Liver (tissue), 9 donors: ENCODE data around the gene GCLC. TPM values are rescaled to one million over a fixed set of nuclear protein-coding genes. Genes with fewer than 3 reads are reported as not detected.
A peak's percentile ranks its signal among the peaks of the same experiment; 100 is the strongest.
"Not testable (repeated sequence)": the region's sequence is repeated elsewhere in the genome, so short reads cannot be mapped to it uniquely, and the experiment has no call there.

Experiments
- DNase-seq: peaks from one replicate; pipeline ENCODE4 v3.0.0-alpha.2; 2017; ENCODE audit warnings: low spot score
- H3K27ac ChIP-seq, 2 donors: one replicate each; pipeline ENCODE4 v1.7.0; 2013; ENCODE audit warnings: inconsistent platforms in 2 of 2, low read length in 2 of 2, control low read depth in 1 of 2, low read depth in 1 of 2, mild to moderate bottlenecking in 1 of 2
- H3K27me3 ChIP-seq, 4 donors: one replicate each; pipeline versions ENCODE4 v1.6.1 to v1.7.0; 2013; ENCODE audit warnings: low read length in 3 of 4, inconsistent platforms in 1 of 4, mild to moderate bottlenecking in 1 of 4, moderate library complexity in 1 of 4; ENCODE audit not compliant: control insufficient read depth in 4 of 4, insufficient read depth in 4 of 4
- H3K36me3 ChIP-seq, 4 donors: one replicate each; pipeline versions ENCODE4 v1.6.1 to v1.7.0; 2013; ENCODE audit warnings: low read length in 3 of 4, mild to moderate bottlenecking in 3 of 4, low read depth in 1 of 4, moderate library complexity in 1 of 4; ENCODE audit not compliant: control insufficient read depth in 4 of 4, insufficient read depth in 3 of 4
- H3K4me1 ChIP-seq, 4 donors: one replicate each; pipeline versions ENCODE4 v1.6.1 to v1.7.0; 2013; ENCODE audit warnings: low read length in 3 of 4, mild to moderate bottlenecking in 3 of 4, moderate library complexity in 1 of 4; ENCODE audit not compliant: control insufficient read depth in 4 of 4, insufficient read depth in 4 of 4
- H3K4me3 ChIP-seq, 3 donors: one replicate each; pipeline versions ENCODE4 v1.6.1 to v1.7.0; 2013; ENCODE audit warnings: low read length in 3 of 3, control low read depth in 1 of 3, low read depth in 1 of 3, mild to moderate bottlenecking in 1 of 3
- H3K9ac ChIP-seq, 2 donors: one replicate each; pipeline ENCODE4 v1.7.0; 2013; ENCODE audit warnings: low read length in 2 of 2, mild to moderate bottlenecking in 2 of 2, moderate library complexity in 2 of 2, control low read depth in 1 of 2, low read depth in 1 of 2
- H3K9me3 ChIP-seq, 4 donors: one replicate each; pipeline versions ENCODE4 v1.6.1 to v1.7.0; 2013; ENCODE audit warnings: low read length in 3 of 4; ENCODE audit not compliant: control insufficient read depth in 4 of 4
- ATF3 ChIP-seq: IDR thresholded peaks from 2 replicates; pipeline ENCODE4 v1.6.1; 2016; ENCODE audit warnings: antibody characterized with exemption
- CTCF ChIP-seq: fragments of 150-350 bp; IDR thresholded peaks from 2 replicates; pipeline ENCODE4 v1.5.1; 2017; ENCODE audit warnings: improper control_type of control experiment, low read depth, low read length; ENCODE audit not compliant: missing input control
- FOXA1 ChIP-seq: IDR thresholded peaks from 2 replicates; pipeline ENCODE4 v1.6.1; 2016; ENCODE audit warnings: antibody characterized with exemption
- FOXA2 ChIP-seq: IDR thresholded peaks from 2 replicates; pipeline ENCODE4 v1.6.1; 2016; ENCODE audit warnings: antibody characterized with exemption
- GABPA ChIP-seq, 2 donors: IDR thresholded peaks in 1 of 2; conservative IDR thresholded peaks in 1 of 2; 2 replicates each; pipeline ENCODE4 v1.6.1; 2016; ENCODE audit warnings: antibody characterized with exemption in 2 of 2, mild to moderate bottlenecking in 1 of 2, moderate library complexity in 1 of 2
- HNF4A ChIP-seq, 2 donors: conservative IDR thresholded peaks; 2 replicates each; pipeline ENCODE4 v1.6.1; 2016; ENCODE audit warnings: antibody characterized with exemption in 2 of 2, mild to moderate bottlenecking in 2 of 2
- MAX ChIP-seq: IDR thresholded peaks from 2 replicates; pipeline ENCODE4 v1.6.1; 2016; ENCODE audit warnings: antibody characterized with exemption
- NR2F2 ChIP-seq: IDR thresholded peaks from 2 replicates; pipeline ENCODE4 v1.6.1; 2016; ENCODE audit warnings: antibody characterized with exemption
- REST ChIP-seq: IDR thresholded peaks from 2 replicates; pipeline ENCODE4 v1.6.1; 2016; ENCODE audit warnings: antibody characterized with exemption, mild to moderate bottlenecking
- RXRA ChIP-seq, 2 donors: IDR thresholded peaks; 2 replicates each; pipeline ENCODE4 v1.6.1; 2017 to 2018; ENCODE audit warnings: antibody characterized with exemption in 2 of 2, mild to moderate bottlenecking in 1 of 2
- TAF1 ChIP-seq: conservative IDR thresholded peaks from 2 replicates; pipeline ENCODE4 v1.6.1; 2016; ENCODE audit warnings: antibody characterized with exemption, mild to moderate bottlenecking
- WGBS: extraction: QIAGEN DNeasy Blood & Tissue Kit; methylation state at CpG from one replicate; pipeline ENCODE4 v1.1.7; 2013; 5-methylcytosine and 5-hydroxymethylcytosine counted together
- polyA plus RNA-seq, 2 donors: library from polyadenylated mRNA; stranded (reverse) in 1 of 2; unstranded in 1 of 2; fragments of 200-250 nt in 1 of 2; fragments of >200 nt in 1 of 2; fragmentation: Nextera tagmentation in 1 of 2; extraction: Ambion mirVana in 1 of 2; gene quantifications; one replicate each; pipeline versions ENCODE4 v1.2.1 to v1.2.3, GENCODE V29; 2013 to 2015
- total RNA-seq, 2 donors: library from RNA; depleted of rRNA; stranded (reverse); fragments of >200 nt; gene quantifications; one replicate each; pipeline ENCODE4 v1.2.3, GENCODE V29; 2014
- donor health status: healthy.
- donor health status: healthy.
- donor health status: healthy.
- donor health status: healthy.
- donor health status: healthy.

GCLC gene
- total and polyA plus RNA-seq, 4 donors = 28.6 to 135 (median 79.8) TPM

GRCh38 chr6:53573299-53573698 lies 28.4 kb upstream of the GCLC start:
- WGBS = 84% methylated on average over 14 of the region's 14 CpGs
- Histone ChIP-seq H3K9ac (no peak overlapping the region), H3K4me3 (no peak overlapping the region), H3K9me3 (no peaks in the 10 kb centered on the region), H3K36me3 (no peaks in the 10 kb centered on the region), H3K4me1 (peaks cover 0 to 9% (median 3%) of the 10 kb centered on the region in 4 donors), H3K27ac (no peak overlapping the region), H3K27me3 (no peaks in the 10 kb centered on the region)
- no peak for DNase-seq
- TF ChIP-seq HNF4A (conservative IDR thresholded peaks at IDR 0.05) = no peak
- no peak for TF ChIP-seq FOXA2

- H3K4me3 ChIP-seq, H3K27ac ChIP-seq, H3K27me3 ChIP-seq, H3K9me3 ChIP-seq, H3K4me1 ChIP-seq, H3K36me3 ChIP-seq, DNase-seq, H3K9ac ChIP-seq: not testable (repeated sequence)
- 95% methylated on average over 3 of the region's 3 CpGs for WGBS
Observed at GRCh38 chr6:53572379-53572778, 27.5 kb upstream of the GCLC start.

GRCh38 chr6:53568776-53569616 lies 24.1 kb upstream of the GCLC start:
- no peaks in the 10 kb centered on the region for H3K27me3 ChIP-seq
- WGBS = 60% methylated on average over 2 of the region's 2 CpGs
- H3K9ac ChIP-seq = no peak overlapping the region
- H3K4me1 ChIP-seq = peaks cover 0 to 24% (median 19%) of the 10 kb centered on the region in 4 donors
- H3K36me3 ChIP-seq = no peaks in the 10 kb centered on the region
- DNase-seq = no peak
- no peaks in the 10 kb centered on the region for H3K9me3 ChIP-seq
- no peak overlapping the region for H3K27ac ChIP-seq
- no peak overlapping the region for H3K4me3 ChIP-seq
- TF ChIP-seq RXRA (IDR thresholded peaks at IDR 0.05) = peak; percentile 83 to 95
- no peak for TF ChIP-seq HNF4A (conservative IDR thresholded peaks at IDR 0.05)

GRCh38 chr6:53567701-53568100 lies 22.8 kb upstream of the GCLC start:
- no peaks in the 10 kb centered on the region for H3K27me3 ChIP-seq
- DNase-seq = no peak
- no peak overlapping the region for H3K4me3 ChIP-seq
- H3K4me1 ChIP-seq = peaks cover 0 to 28% (median 21%) of the 10 kb centered on the region in 4 donors
- H3K9ac ChIP-seq = no peak overlapping the region
- no peaks in the 10 kb centered on the region for H3K9me3 ChIP-seq
- no peak for TF ChIP-seq CTCF
- no peak for TF ChIP-seq ATF3
- no peak for TF ChIP-seq FOXA1
- TF ChIP-seq GABPA (IDR thresholded peaks at IDR 0.05 in 1 of 2, conservative IDR thresholded peaks at IDR 0.05 in 1 of 2) = no peak
- TF ChIP-seq HNF4A (conservative IDR thresholded peaks at IDR 0.05) = no peak
- TF ChIP-seq TAF1 = no peak
- TF ChIP-seq MAX = no peak
- no peak for TF ChIP-seq REST
- TF ChIP-seq NR2F2 = no peak
- H3K27ac ChIP-seq = no peak overlapping the region
- WGBS = 52% methylated on average over 2 of the region's 2 CpGs
- H3K36me3 ChIP-seq = peaks cover 0 to under 1% (median 0%) of the 10 kb centered on the region in 4 donors
